ENCODE results near the gene NQO2.

DNA sequence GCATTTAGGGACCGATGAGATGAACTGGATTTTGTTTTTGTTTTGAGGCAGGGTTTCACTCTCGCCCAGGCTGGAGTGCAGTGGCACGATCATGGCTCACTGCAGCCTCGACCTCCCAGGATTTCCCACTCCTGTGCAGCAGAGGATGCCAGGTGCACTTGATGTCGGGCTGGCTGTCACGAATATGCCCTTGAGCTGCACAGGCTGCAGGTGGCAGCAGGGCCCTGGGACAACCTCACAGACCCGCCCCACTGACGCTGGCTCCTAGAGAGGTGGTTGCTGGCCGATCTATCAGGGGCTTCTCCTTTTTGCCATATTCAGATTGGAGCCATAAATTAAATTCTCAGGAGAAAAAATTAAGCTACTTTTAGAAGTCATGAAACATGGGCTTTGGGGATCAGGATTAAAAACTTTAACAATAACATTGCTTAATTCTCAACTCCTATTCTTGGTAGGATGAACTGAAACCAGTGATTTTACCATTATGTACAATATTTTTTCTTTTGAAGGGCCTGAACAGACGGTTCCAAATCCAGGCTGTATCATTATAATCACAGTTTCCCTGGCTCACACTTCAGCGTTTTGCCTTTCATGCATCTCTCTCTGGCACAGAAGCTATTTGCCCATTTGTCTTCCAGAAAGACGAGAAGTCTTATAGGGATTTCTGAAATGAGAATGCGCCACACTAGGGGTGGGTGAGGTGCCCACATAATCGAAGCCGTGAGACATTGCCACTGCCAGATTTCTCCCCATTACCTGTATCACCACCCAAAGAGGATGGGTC is 32.4 kb downstream of the NQO2 start:
- TF ChIP-seq, protein P1, sequence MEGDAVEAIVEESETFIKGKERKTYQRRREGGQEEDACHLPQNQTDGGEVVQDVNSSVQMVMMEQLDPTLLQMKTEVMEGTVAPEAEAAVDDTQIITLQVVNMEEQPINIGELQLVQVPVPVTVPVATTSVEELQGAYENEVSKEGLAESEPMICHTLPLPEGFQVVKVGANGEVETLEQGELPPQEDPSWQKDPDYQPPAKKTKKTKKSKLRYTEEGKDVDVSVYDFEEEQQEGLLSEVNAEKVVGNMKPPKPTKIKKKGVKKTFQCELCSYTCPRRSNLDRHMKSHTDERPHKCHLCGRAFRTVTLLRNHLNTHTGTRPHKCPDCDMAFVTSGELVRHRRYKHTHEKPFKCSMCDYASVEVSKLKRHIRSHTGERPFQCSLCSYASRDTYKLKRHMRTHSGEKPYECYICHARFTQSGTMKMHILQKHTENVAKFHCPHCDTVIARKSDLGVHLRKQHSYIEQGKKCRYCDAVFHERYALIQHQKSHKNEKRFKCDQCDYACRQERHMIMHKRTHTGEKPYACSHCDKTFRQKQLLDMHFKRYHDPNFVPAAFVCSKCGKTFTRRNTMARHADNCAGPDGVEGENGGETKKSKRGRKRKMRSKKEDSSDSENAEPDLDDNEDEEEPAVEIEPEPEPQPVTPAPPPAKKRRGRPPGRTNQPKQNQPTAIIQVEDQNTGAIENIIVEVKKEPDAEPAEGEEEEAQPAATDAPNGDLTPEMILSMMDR (IDR thresholded peaks at IDR 0.05; ENCODE audit: borderline replicate concordance, extremely low read depth, low read length, poor library complexity, severe bottlenecking), result peak; percentile 28
- no peak for TF ChIP-seq EZH2 (IDR thresholded peaks at IDR 0.05; ENCODE audit: borderline replicate concordance, low read depth, low read length, severe bottlenecking)

Measured in DND-41 (cell line).